Skeletal muscle cell (primary cell): ENCODE data around the gene WDR18.
"Not testable (repeated sequence)": the region's sequence is repeated elsewhere in the genome, so short reads cannot be mapped to it uniquely, and the experiment has no call there.

Source experiments
- DNase-seq: peaks from one replicate; pipeline ENCODE4 v3.0.0-alpha.2; 2010; ENCODE audit warnings: low read depth
- H3K4me3 ChIP-seq: 2 replicates; pipeline ENCODE4 v1.5.1; 2011; ENCODE audit warnings: low read depth, mild to moderate bottlenecking, control low read depth, low read length, moderate library complexity

The WDR18 gene

GRCh38 chr19:947707-948539, 36.2 kb upstream of the WDR18 start:
- no peak overlapping the region for H3K4me3 ChIP-seq
- DNase-seq: no peak

GRCh38 chr19:948842-949496, 35.2 kb upstream of the WDR18 start:
- H3K4me3 ChIP-seq: no peak overlapping the region
- no peak for DNase-seq

- H3K4me3 ChIP-seq: no peak overlapping the region
- no peak for DNase-seq
Measured at GRCh38 chr19:950352-951066, 33.6 kb upstream of the WDR18 start.

GRCh38 chr19:952049-952679, 32.0 kb upstream of the WDR18 start:
- no peak for DNase-seq
- no peak overlapping the region for H3K4me3 ChIP-seq

- no peak overlapping the region for H3K4me3 ChIP-seq
- DNase-seq: no peak
Measured at GRCh38 chr19:952680-953444, 31.3 kb upstream of the WDR18 start.

- no peak overlapping the region for H3K4me3 ChIP-seq
- DNase-seq: no peak
Measured at GRCh38 chr19:953445-954271, 30.5 kb upstream of the WDR18 start.

GRCh38 chr19:954272-954671, 29.9 kb upstream of the WDR18 start:
- DNase-seq: no peak
- H3K4me3 ChIP-seq: no peak overlapping the region

- no peak for DNase-seq
Measured at GRCh38 chr19:954672-955494, 29.3 kb upstream of the WDR18 start.

GRCh38 chr19:955803-956765, 28.1 kb upstream of the WDR18 start:
- no peak for DNase-seq
- no peak overlapping the region for H3K4me3 ChIP-seq

More at GRCh38 chr19:954672-955494, 29.3 kb upstream of the WDR18 start:
- H3K4me3 ChIP-seq: no peak overlapping the region

- no peak overlapping the region for H3K4me3 ChIP-seq
- no peak for DNase-seq
Measured at GRCh38 chr19:956766-957440, 27.2 kb upstream of the WDR18 start.

- not testable (repeated sequence) for DNase-seq, H3K4me3 ChIP-seq
Measured at GRCh38 chr19:957578-957977, 26.6 kb upstream of the WDR18 start.

GRCh38 chr19:958967-959855, 24.9 kb upstream of the WDR18 start:
- H3K4me3 ChIP-seq: no peak overlapping the region
- no peak for DNase-seq

- no peak overlapping the region for H3K4me3 ChIP-seq
- DNase-seq: no peak
Measured at GRCh38 chr19:960020-960419, 24.1 kb upstream of the WDR18 start.

- no peak for DNase-seq
- H3K4me3 ChIP-seq: no peak overlapping the region
Measured at GRCh38 chr19:960601-960938, 23.6 kb upstream of the WDR18 start.
